Activated CD4-positive, alpha-beta T cell treated with anti-CD3 and anti-CD28 coated beads, Interleukin-2, amount 50 U/mL, for 1 hour (primary cell): ENCODE data around the gene SHROOM2.

ENCODE experiments used
- DNase-seq: peaks from one replicate; pipeline ENCODE4 v3.0.0-alpha.2; 2020

Gene SHROOM2

GRCh38 chrX:9903146-9903545 is 116.9 kb downstream of the SHROOM2 start:
- DNase-seq, result no peak

- DNase-seq, result no peak
Observed at GRCh38 chrX:9905288-9905687, 119.1 kb downstream of the SHROOM2 start.

GRCh38 chrX:9905721-9906120 is 119.5 kb downstream of the SHROOM2 start:
- no peak for DNase-seq

- no peak for DNase-seq
Observed at GRCh38 chrX:9906919-9907318, 120.7 kb downstream of the SHROOM2 start.

- no peak for DNase-seq
Observed at GRCh38 chrX:9907645-9908387, 121.6 kb downstream of the SHROOM2 start.

- no peak for DNase-seq
Observed at GRCh38 chrX:9909254-9909653, 123.0 kb downstream of the SHROOM2 start.

GRCh38 chrX:9911487-9911886 is 125.3 kb downstream of the SHROOM2 start:
- no peak for DNase-seq

- no peak for DNase-seq
Observed at GRCh38 chrX:9912351-9913145, 126.3 kb downstream of the SHROOM2 start.

- no peak for DNase-seq
Observed at GRCh38 chrX:9913146-9913433, 126.9 kb downstream of the SHROOM2 start.

GRCh38 chrX:9917861-9918260 is 131.6 kb downstream of the SHROOM2 start:
- no peak for DNase-seq

- no peak for DNase-seq
Observed at GRCh38 chrX:9919632-9920172, 133.5 kb downstream of the SHROOM2 start.

- DNase-seq, result no peak
Observed at GRCh38 chrX:9921407-9921806, 135.2 kb downstream of the SHROOM2 start.

- DNase-seq, result no peak
Observed at GRCh38 chrX:9923357-9923756, 137.1 kb downstream of the SHROOM2 start.

- no peak for DNase-seq
Observed at GRCh38 chrX:9926002-9926401, 139.8 kb downstream of the SHROOM2 start.

GRCh38 chrX:9927698-9928482 is 141.7 kb downstream of the SHROOM2 start:
- no peak for DNase-seq

GRCh38 chrX:9935436-9935835 is 149.2 kb downstream of the SHROOM2 start:
- no peak for DNase-seq

GRCh38 chrX:9937761-9938160 is 151.5 kb downstream of the SHROOM2 start:
- DNase-seq, result no peak

GRCh38 chrX:9938516-9938915 is 152.3 kb downstream of the SHROOM2 start:
- no peak for DNase-seq

GRCh38 chrX:9940421-9940820 is 154.2 kb downstream of the SHROOM2 start:
- no peak for DNase-seq

- peak; percentile 12 for DNase-seq
Observed at GRCh38 chrX:9942086-9942485, 155.9 kb downstream of the SHROOM2 start.

- no peak for DNase-seq
Observed at GRCh38 chrX:9943420-9943819, 157.2 kb downstream of the SHROOM2 start.

- no peak for DNase-seq
Observed at GRCh38 chrX:9947131-9947794, 161.0 kb downstream of the SHROOM2 start.

- DNase-seq, result no peak
Observed at GRCh38 chrX:9948406-9948805, 162.2 kb downstream of the SHROOM2 start.
